A673 (cell line): Measurements from ENCODE around the gene GLS. TPM values are rescaled to one million over a fixed set of nuclear protein-coding genes. Genes with fewer than 3 reads are reported as not detected.
"Not testable (repeated sequence)": the region's sequence is repeated elsewhere in the genome, so short reads cannot be mapped to it uniquely, and the experiment has no call there.

Experiments
- BruUV-seq: library from RNA; stranded (reverse); fragments of 400-500 nt; replicated peaks from 2 replicates; lab custom pipeline; 2021; lab: Mats Ljungman, UMichigan
- CTCF ChIA-PET: fragments of 300-600 bp; sonication (Branson Sonifier 250); formaldehyde crosslinking; loops from one replicate; lab custom pipeline; 2022; ENCODE audit warnings: antibody characterized with exemption; lab: Charles Lee
- POLR2A ChIA-PET: fragments of 300-600 bp; sonication (Branson Sonifier 250); formaldehyde crosslinking; loops from one replicate; lab custom pipeline; 2022; ENCODE audit warnings: antibody characterized with exemption; ENCODE audit not compliant: low non-redundant PET; lab: Charles Lee
- DNase-seq: peaks from one replicate; pipeline ENCODE4 v3.0.0-alpha.2; 2015; ENCODE audit warnings: low spot score
- H3K27ac ChIP-seq: fragments of 200-600 bp; sonication (generic); 2 replicates; pipeline ENCODE4 v1.5.1; 2016; ENCODE audit warnings: mixed run types, low read depth, mild to moderate bottlenecking, mixed read lengths, antibody characterized with exemption, low read length; ENCODE audit not compliant: poor library complexity, severe bottlenecking
- H3K27me3 ChIP-seq: fragments of 200-600 bp; sonication (generic); replicated peaks from 2 replicates; pipeline ENCODE4 v1.6.1; 2017; ENCODE audit warnings: mixed run types, low read depth, mild to moderate bottlenecking, mixed read lengths, antibody characterized with exemption, low read length; ENCODE audit not compliant: insufficient read depth, poor library complexity
- H3K36me3 ChIP-seq: fragments of 200-600 bp; sonication (generic); 2 replicates; pipeline ENCODE4 v1.6.1; 2016; ENCODE audit warnings: mixed run types, mild to moderate bottlenecking, mixed read lengths, antibody characterized with exemption, low read length; ENCODE audit not compliant: insufficient read depth, poor library complexity, severe bottlenecking
- H3K4me1 ChIP-seq: fragments of 200-600 bp; sonication (generic); 2 replicates; pipeline ENCODE4 v1.6.1; 2017; ENCODE audit warnings: mixed run types, mild to moderate bottlenecking, mixed read lengths, antibody characterized with exemption, low read length; ENCODE audit not compliant: insufficient read depth, poor library complexity, severe bottlenecking
- H3K4me3 ChIP-seq: fragments of 200-600 bp; sonication (generic); 2 replicates; pipeline ENCODE4 v1.5.1; 2016; ENCODE audit warnings: low read depth, mixed run types, mild to moderate bottlenecking, mixed read lengths, low read length; ENCODE audit not compliant: poor library complexity, severe bottlenecking
- H3K9me3 ChIP-seq: fragments of 200-600 bp; sonication (generic); 2 replicates; pipeline ENCODE4 v1.6.1; 2016; ENCODE audit warnings: mixed run types, low read depth, mild to moderate bottlenecking, mixed read lengths, antibody characterized with exemption, low read length; ENCODE audit not compliant: poor library complexity, severe bottlenecking
- CTCF ChIP-seq: fragments of 300-800, 200-600 bp; sonication (generic); conservative IDR thresholded peaks from 2 replicates; pipeline ENCODE4 v1.5.1; 2017; ENCODE audit warnings: low read depth, mild to moderate bottlenecking, antibody characterized with exemption, low read length, moderate library complexity, mixed read lengths
- EZH2 ChIP-seq: fragments of 200-600 bp; sonication (generic); IDR thresholded peaks from 2 replicates; pipeline ENCODE4 v1.6.1; 2017; ENCODE audit warnings: borderline replicate concordance, low read depth, mild to moderate bottlenecking, mixed read lengths, antibody characterized with exemption, low read length; ENCODE audit not compliant: poor library complexity, severe bottlenecking
- intact Hi-C: fragments of 100-400 bp; cut with micrococcal nuclease; formaldehyde crosslinking; loops from one replicate; pipeline ENCODE4 v1.10.0; 2022; ENCODE audit not compliant: unreplicated experiment
- total RNA-seq: library from RNA; stranded (reverse); gene quantifications from 2 replicates; pipeline ENCODE4 v1.2.3, GENCODE V29; 2021

Gene GLS
- total RNA-seq, 1 experiment from 2014 or later = 116 TPM

GRCh38 chr2:190867212-190867611, 13.4 kb upstream of the GLS start:
- H3K9me3 ChIP-seq = no peaks in the 10 kb centered on the region
- no TSS peak for BruUV-seq
- ChIA-PET POLR2A (no interaction called here), CTCF (interaction anchor here (0.6 kb wide), 1 partner anchor 16 kb away, joined by 3 read pairs; no protein-coding TSS in a partner anchor)
- no peak for DNase-seq
- H3K36me3 ChIP-seq = no peaks in the 10 kb centered on the region
- no peaks in the 10 kb centered on the region for H3K27me3 ChIP-seq
- no peak overlapping the region for H3K27ac ChIP-seq
- H3K4me3 ChIP-seq = no peak overlapping the region
- no peaks in the 10 kb centered on the region for H3K4me1 ChIP-seq
- intact Hi-C loops = no loop called here
- TF ChIP-seq CTCF (no peak), EZH2 (no peak)

GRCh38 chr2:190867832-190868231, 12.8 kb upstream of the GLS start:
- H3K4me3 ChIP-seq = no peak overlapping the region
- ChIA-PET POLR2A (no interaction called here), CTCF (no interaction called here)
- H3K36me3 ChIP-seq = no peaks in the 10 kb centered on the region
- H3K27me3 ChIP-seq = no peaks in the 10 kb centered on the region
- TF ChIP-seq EZH2 = no peak
- TF ChIP-seq CTCF = no peak
- intact Hi-C loops = no loop called here
- DNase-seq = no peak
- H3K9me3 ChIP-seq = no peaks in the 10 kb centered on the region
- no peaks in the 10 kb centered on the region for H3K4me1 ChIP-seq
- no peak overlapping the region for H3K27ac ChIP-seq
- no TSS peak for BruUV-seq

GRCh38 chr2:190869721-190870120, 10.9 kb upstream of the GLS start:
- no peaks in the 10 kb centered on the region for H3K4me1 ChIP-seq
- POLR2A ChIA-PET = no interaction called here
- no TSS peak for BruUV-seq
- H3K4me3 ChIP-seq = no peak overlapping the region
- no peak overlapping the region for H3K27ac ChIP-seq
- no peaks in the 10 kb centered on the region for H3K36me3 ChIP-seq
- no peak for DNase-seq
- no peak for TF ChIP-seq EZH2
- no peak for TF ChIP-seq CTCF
- CTCF ChIA-PET = no interaction called here
- no peaks in the 10 kb centered on the region for H3K9me3 ChIP-seq
- intact Hi-C loops = no loop called here
- no peaks in the 10 kb centered on the region for H3K27me3 ChIP-seq

GRCh38 chr2:190873451-190873850, 7.2 kb upstream of the GLS start:
- CTCF ChIA-PET, H3K27me3 ChIP-seq, intact Hi-C loops, H3K9me3 ChIP-seq, DNase-seq, POLR2A ChIA-PET, H3K36me3 ChIP-seq, BruUV-seq, H3K27ac ChIP-seq, H3K4me1 ChIP-seq, H3K4me3 ChIP-seq: not testable (repeated sequence)
